GM18873 (cell line): ENCODE measurements around the gene RIMBP3C.
"Not testable (repeated sequence)": the region's sequence is repeated elsewhere in the genome, so short reads cannot be mapped to it uniquely, and the experiment has no call there.

Source experiments
- ATAC-seq: cut with Tn5 transposase; IDR thresholded peaks from one replicate; pipeline ENCODE4 v1.9.1; 2021; ENCODE audit warnings: mild to moderate bottlenecking, moderate library complexity, moderate number of reproducible peaks; ENCODE audit not compliant: unreplicated experiment, low FRiP score

Gene RIMBP3C

GRCh38 chr22:21551361-21551760 lies at the start of gene RIMBP3C:
Gene RIMBP3C (minus strand): TSS chr22:21551461. CDS start chr22:21550976, 485 bp downstream.
- ATAC-seq, result not testable (repeated sequence)

- no peak for ATAC-seq
Observed at GRCh38 chr22:21599053-21599893, 48.0 kb upstream of the RIMBP3C start.

- no peak for ATAC-seq
Observed at GRCh38 chr22:21598302-21598701, 47.0 kb upstream of the RIMBP3C start.

GRCh38 chr22:21596356-21597135 lies 45.3 kb upstream of the RIMBP3C start:
- not testable (repeated sequence) for ATAC-seq

GRCh38 chr22:21594865-21595452 lies 43.7 kb upstream of the RIMBP3C start:
- no peak for ATAC-seq

- ATAC-seq, result no peak
Observed at GRCh38 chr22:21593406-21594232, 42.4 kb upstream of the RIMBP3C start.

- no peak for ATAC-seq
Observed at GRCh38 chr22:21592422-21592821, 41.2 kb upstream of the RIMBP3C start.

GRCh38 chr22:21591695-21592094 lies 40.4 kb upstream of the RIMBP3C start:
- no peak for ATAC-seq

- no peak for ATAC-seq
Observed at GRCh38 chr22:21590809-21591641, 39.8 kb upstream of the RIMBP3C start.

- no peak for ATAC-seq
Observed at GRCh38 chr22:21589396-21589795, 38.1 kb upstream of the RIMBP3C start.

- no peak for ATAC-seq
Observed at GRCh38 chr22:21587803-21588611, 36.7 kb upstream of the RIMBP3C start.

GRCh38 chr22:21585389-21585788 lies 34.1 kb upstream of the RIMBP3C start:
- no peak for ATAC-seq

- no peak for ATAC-seq
Observed at GRCh38 chr22:21582801-21583740, 31.8 kb upstream of the RIMBP3C start.

- not testable (repeated sequence) for ATAC-seq
Observed at GRCh38 chr22:21581009-21581713, 29.9 kb upstream of the RIMBP3C start.

GRCh38 chr22:21580623-21581007 lies 29.4 kb upstream of the RIMBP3C start:
- not testable (repeated sequence) for ATAC-seq

GRCh38 chr22:21579474-21579851 lies 28.2 kb upstream of the RIMBP3C start:
- no peak for ATAC-seq
